Adipocyte (in vitro differentiated cells): ENCODE data around the gene POU6F2.
A peak's percentile ranks its signal among the peaks of the same experiment; 100 is the strongest.

Experiments used
- DNase-seq: peaks from one replicate; pipeline ENCODE4 v3.0.0-alpha.2; 2015; ENCODE audit warnings: low read depth
- H3K27me3 ChIP-seq: replicated peaks from 2 replicates; pipeline ENCODE4 v1.7.0; 2013; ENCODE audit warnings: mild to moderate bottlenecking, low read length, moderate library complexity; ENCODE audit not compliant: control insufficient read depth, insufficient read depth
- H3K36me3 ChIP-seq: 2 replicates; pipeline ENCODE4 v1.7.0; 2013; ENCODE audit warnings: low read length, mild to moderate bottlenecking, moderate library complexity; ENCODE audit not compliant: control insufficient read depth, insufficient read depth, severe bottlenecking
- H3K4me1 ChIP-seq: 2 replicates; pipeline ENCODE4 v1.7.0; 2013; ENCODE audit warnings: mild to moderate bottlenecking, low read length, moderate library complexity; ENCODE audit not compliant: control insufficient read depth, insufficient read depth
- H3K4me3 ChIP-seq: 2 replicates; pipeline ENCODE4 v1.7.0; 2013; ENCODE audit warnings: mild to moderate bottlenecking, low read length, moderate library complexity
- H3K9ac ChIP-seq: 2 replicates; pipeline ENCODE4 v1.7.0; 2013; ENCODE audit warnings: mild to moderate bottlenecking, low read length, moderate library complexity
- H3K9me3 ChIP-seq: 2 replicates; pipeline ENCODE4 v1.7.0; 2013; ENCODE audit warnings: mild to moderate bottlenecking, low read length, moderate library complexity; ENCODE audit not compliant: control insufficient read depth

Gene POU6F2

GRCh38 chr7:39488467-39489393, 511.0 kb downstream of the POU6F2 start:
- DNase-seq, result no peak
- no peaks in the 10 kb centered on the region for H3K4me1 ChIP-seq
- peaks cover 15% of the 10 kb centered on the region for H3K27me3 ChIP-seq
- no peaks in the 10 kb centered on the region for H3K9me3 ChIP-seq
- no peak overlapping the region for H3K4me3 ChIP-seq
- H3K9ac ChIP-seq, result no peak overlapping the region
- no peaks in the 10 kb centered on the region for H3K36me3 ChIP-seq

- H3K4me1 ChIP-seq, result no peaks in the 10 kb centered on the region
- no peak for DNase-seq
- H3K9ac ChIP-seq, result no peak overlapping the region
- no peaks in the 10 kb centered on the region for H3K36me3 ChIP-seq
- no peak overlapping the region for H3K4me3 ChIP-seq
- peaks cover 15% of the 10 kb centered on the region for H3K27me3 ChIP-seq
- H3K9me3 ChIP-seq, result no peaks in the 10 kb centered on the region
Observed at GRCh38 chr7:39490296-39490695, 512.6 kb downstream of the POU6F2 start.

GRCh38 chr7:39493934-39494333, 516.2 kb downstream of the POU6F2 start:
- Histone ChIP-seq H3K9ac (no peak overlapping the region), H3K9me3 (no peaks in the 10 kb centered on the region), H3K4me3 (no peak overlapping the region), H3K27me3 (peaks cover 4% of the 10 kb centered on the region), H3K36me3 (no peaks in the 10 kb centered on the region), H3K4me1 (no peaks in the 10 kb centered on the region)
- DNase-seq, result peak; percentile 29

GRCh38 chr7:39501358-39501757, 523.6 kb downstream of the POU6F2 start:
- Histone ChIP-seq H3K9ac (no peak overlapping the region), H3K36me3 (no peaks in the 10 kb centered on the region), H3K4me1 (peaks cover 3% of the 10 kb centered on the region), H3K9me3 (no peaks in the 10 kb centered on the region), H3K4me3 (no peak overlapping the region), H3K27me3 (peaks cover 6% of the 10 kb centered on the region)
- DNase-seq, result no peak

GRCh38 chr7:39504963-39505362, 527.3 kb downstream of the POU6F2 start:
- Histone ChIP-seq H3K9me3 (no peaks in the 10 kb centered on the region), H3K4me1 (peaks cover 3% of the 10 kb centered on the region), H3K9ac (no peak overlapping the region), H3K36me3 (no peaks in the 10 kb centered on the region), H3K4me3 (no peak overlapping the region), H3K27me3 (peaks cover 6% of the 10 kb centered on the region)
- peak; percentile 23 for DNase-seq

GRCh38 chr7:39507866-39508551, 530.3 kb downstream of the POU6F2 start:
- Histone ChIP-seq H3K27me3 (peaks cover 3% of the 10 kb centered on the region), H3K9ac (no peak overlapping the region), H3K9me3 (no peaks in the 10 kb centered on the region), H3K4me3 (no peak overlapping the region), H3K36me3 (no peaks in the 10 kb centered on the region), H3K4me1 (peaks cover 3% of the 10 kb centered on the region)
- DNase-seq, result no peak

- Histone ChIP-seq H3K36me3 (no peaks in the 10 kb centered on the region), H3K4me3 (no peak overlapping the region), H3K9me3 (no peaks in the 10 kb centered on the region), H3K4me1 (peaks cover 3% of the 10 kb centered on the region), H3K27me3 (no peaks in the 10 kb centered on the region), H3K9ac (no peak overlapping the region)
- DNase-seq, result no peak
Observed at GRCh38 chr7:39509436-39509835, 531.7 kb downstream of the POU6F2 start.

GRCh38 chr7:39509912-39510311, 532.2 kb downstream of the POU6F2 start:
- H3K4me1 ChIP-seq, result peaks cover 3% of the 10 kb centered on the region
- no peaks in the 10 kb centered on the region for H3K27me3 ChIP-seq
- no peaks in the 10 kb centered on the region for H3K36me3 ChIP-seq
- H3K9me3 ChIP-seq, result no peaks in the 10 kb centered on the region
- H3K4me3 ChIP-seq, result no peak overlapping the region
- H3K9ac ChIP-seq, result no peak overlapping the region
- no peak for DNase-seq

- DNase-seq, result no peak
- Histone ChIP-seq H3K36me3 (no peaks in the 10 kb centered on the region), H3K9me3 (peaks cover 4% of the 10 kb centered on the region), H3K4me3 (no peak overlapping the region), H3K27me3 (peaks cover 3% of the 10 kb centered on the region), H3K9ac (no peak overlapping the region), H3K4me1 (no peaks in the 10 kb centered on the region)
Observed at GRCh38 chr7:39510864-39511354, 533.2 kb downstream of the POU6F2 start.

GRCh38 chr7:39515534-39516228, 538.0 kb downstream of the POU6F2 start:
- DNase-seq, result no peak
- peaks cover 4% of the 10 kb centered on the region for H3K9me3 ChIP-seq
- no peaks in the 10 kb centered on the region for H3K4me1 ChIP-seq
- H3K27me3 ChIP-seq, result peaks cover 24% of the 10 kb centered on the region
- H3K4me3 ChIP-seq, result no peak overlapping the region
- no peak overlapping the region for H3K9ac ChIP-seq
- H3K36me3 ChIP-seq, result no peaks in the 10 kb centered on the region

GRCh38 chr7:39516498-39516897, 538.8 kb downstream of the POU6F2 start:
- H3K4me3 ChIP-seq, result no peak overlapping the region
- H3K27me3 ChIP-seq, result peaks cover 24% of the 10 kb centered on the region
- H3K36me3 ChIP-seq, result no peaks in the 10 kb centered on the region
- no peaks in the 10 kb centered on the region for H3K4me1 ChIP-seq
- DNase-seq, result no peak
- H3K9ac ChIP-seq, result no peak overlapping the region
- peaks cover 4% of the 10 kb centered on the region for H3K9me3 ChIP-seq
